OCI-LY3 (cell line): ENCODE results near the gene PIK3R5.

Source experiments
- H2AFZ ChIP-seq: fragments of 200-600, 300-600 bp; shearing (Covaris generic); 2 replicates; pipeline ENCODE4 v1.6.0; 2014; ENCODE audit warnings: antibody characterized with exemption, low read depth, low read length
- H3K27ac ChIP-seq: fragments of 200-600, 300-600 bp; sonication (generic); 2 replicates; pipeline ENCODE4 v1.5.1; 2014; ENCODE audit warnings: mild to moderate bottlenecking, low read length, moderate library complexity, mixed read lengths
- H3K27me3 ChIP-seq: fragments of 200-600, 300-600 bp; sonication (generic); 2 replicates; pipeline ENCODE4 v1.6.1; 2014; ENCODE audit warnings: low read depth, low read length, mixed read lengths
- H3K36me3 ChIP-seq: fragments of 200-600, 300-600 bp; sonication (generic); replicated peaks from 2 replicates; pipeline ENCODE3; 2014; ENCODE audit warnings: low read depth, low read length, mixed read lengths
- H3K4me1 ChIP-seq: fragments of 300-600, 200-600 bp; sonication (generic); 2 replicates; pipeline ENCODE4 v1.6.1; 2014; ENCODE audit warnings: low read length, mixed read lengths
- H3K4me2 ChIP-seq: fragments of 200-600, 300-600 bp; sonication (generic); 2 replicates; pipeline ENCODE4 v1.6.1; 2014; ENCODE audit warnings: low read length, mixed read lengths
- H3K4me3 ChIP-seq: fragments of 300-600, 200-600 bp; sonication (generic); 2 replicates; pipeline ENCODE4 v1.5.1; 2014; ENCODE audit warnings: antibody characterized with exemption, mild to moderate bottlenecking, low read length, moderate library complexity
- H3K79me2 ChIP-seq: fragments of 300-600, 200-600 bp; shearing (Covaris generic); 2 replicates; pipeline ENCODE4 v1.6.1; 2014; ENCODE audit warnings: mild to moderate bottlenecking, low read length, mixed read lengths
- H3K9ac ChIP-seq: fragments of 300-600, 200-600 bp; shearing (Covaris generic); 2 replicates; pipeline ENCODE4 v1.6.0; 2014; ENCODE audit warnings: mild to moderate bottlenecking, low read length, moderate library complexity
- H3K9me3 ChIP-seq: fragments of 200-600, 300-600 bp; shearing (Covaris generic); 2 replicates; pipeline ENCODE4 v1.6.1; 2014; ENCODE audit warnings: low read length, mixed read lengths; ENCODE audit not compliant: insufficient read depth
- H4K20me1 ChIP-seq: fragments of 200-600, 300-600 bp; sonication (generic); 2 replicates; pipeline ENCODE4 v1.6.1; 2016; ENCODE audit warnings: low read length, mixed read lengths; ENCODE audit not compliant: insufficient read depth
- EZH2phosphoT487 ChIP-seq: fragments of 200-600 bp; shearing (Covaris generic); IDR thresholded peaks from 2 replicates; pipeline ENCODE4 v1.6.1; 2018; ENCODE audit warnings: antibody characterized with exemption, mixed run types, low read depth
- TF ChIP-seq, protein P1 (sequence below): fragments of 200-600, 300-600 bp; sonication (generic); IDR thresholded peaks from 2 replicates; pipeline ENCODE4 v1.5.1; 2014; ENCODE audit warnings: antibody characterized with exemption, low read length, low read depth

The PIK3R5 gene

DNA sequence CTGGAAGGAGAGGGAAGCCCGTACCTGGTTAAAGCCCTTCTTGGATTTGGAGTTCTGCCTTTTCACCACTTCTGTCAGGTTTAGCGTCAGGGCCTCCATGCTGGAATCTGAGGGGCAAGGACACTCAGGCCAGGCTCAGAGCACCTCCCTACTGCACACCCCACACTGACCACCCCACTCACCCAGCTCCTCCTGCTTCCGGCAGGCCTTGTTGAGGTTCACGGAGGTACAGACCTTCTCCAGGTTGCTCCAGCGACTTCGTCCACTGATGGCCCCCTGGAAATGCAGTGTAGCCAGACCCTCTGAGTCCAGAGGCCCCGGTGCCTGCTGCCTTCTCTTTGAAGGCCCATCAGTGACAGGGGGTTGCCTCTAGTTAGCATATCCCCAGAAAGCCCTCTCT, 83.9 kb downstream of the PIK3R5 start:
- Histone ChIP-seq H2AFZ (no peak overlapping the region), H4K20me1 (no peaks in the 10 kb centered on the region), H3K4me1 (peaks cover 4% of the 10 kb centered on the region; the same call in 1 of the 2 replicates), H3K27ac (no peak overlapping the region), H3K79me2 (no peaks in the 10 kb centered on the region), H3K9ac (no peak overlapping the region), H3K4me3 (no peak overlapping the region), H3K4me2 (no peak overlapping the region), H3K27me3 (no peaks in the 10 kb centered on the region), H3K9me3 (no peaks in the 10 kb centered on the region), H3K36me3 (peaks cover 6% of the 10 kb centered on the region)
- TF ChIP-seq EZH2phosphoT487: no peak

DNA sequence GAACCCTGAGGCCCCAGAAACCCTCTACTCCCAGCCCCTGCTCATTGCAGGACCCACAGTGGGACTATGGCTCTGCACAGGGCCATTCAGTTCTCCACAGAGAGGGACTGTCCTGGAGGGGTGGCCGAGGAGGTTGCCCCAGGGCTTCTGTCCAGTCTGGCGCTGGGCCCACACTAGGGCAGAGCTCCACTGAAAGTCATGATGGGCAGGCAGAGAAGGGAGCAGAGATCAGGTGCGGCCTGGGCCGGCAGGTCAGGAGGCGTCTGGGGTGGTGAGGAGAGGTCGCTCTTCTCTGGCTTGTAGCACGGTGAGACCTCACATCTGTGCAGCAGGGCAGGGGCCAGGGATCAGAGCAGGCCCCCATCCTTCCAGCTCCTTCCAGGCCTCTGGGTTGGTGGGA, 85.0 kb downstream of the PIK3R5 start:
- H3K4me2 ChIP-seq: no peak overlapping the region

DNA sequence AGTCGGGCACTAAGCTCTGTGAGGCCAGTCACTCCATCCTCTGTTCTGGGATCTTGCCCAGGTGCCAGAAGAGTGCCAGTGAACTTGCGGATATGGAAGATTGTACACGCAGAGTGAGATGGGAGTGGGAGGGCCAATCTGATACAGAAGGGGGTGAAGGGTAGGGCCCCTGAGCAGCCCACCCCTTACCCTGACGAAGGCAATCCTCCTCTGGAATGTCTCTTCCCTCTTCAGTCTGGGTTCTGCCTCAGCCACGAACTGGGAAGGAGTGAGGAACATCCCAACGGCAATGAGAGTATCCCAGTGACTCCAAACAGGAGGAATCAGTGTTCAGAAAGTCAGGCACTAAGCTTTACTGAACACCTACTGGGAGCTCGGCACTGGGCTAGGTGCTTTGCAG, 86.1 kb downstream of the PIK3R5 start:
- Histone ChIP-seq H3K4me3 (no peak overlapping the region), H3K27ac (no peak overlapping the region), H3K4me2 (no peak overlapping the region), H3K9ac (no peak overlapping the region), H3K4me1 (no peaks in the 10 kb centered on the region), H3K27me3 (no peaks in the 10 kb centered on the region), H3K36me3 (no peaks in the 10 kb centered on the region), H3K9me3 (no peaks in the 10 kb centered on the region), H4K20me1 (no peaks in the 10 kb centered on the region), H2AFZ (no peak overlapping the region), H3K79me2 (no peaks in the 10 kb centered on the region)
- TF ChIP-seq, protein P1, sequence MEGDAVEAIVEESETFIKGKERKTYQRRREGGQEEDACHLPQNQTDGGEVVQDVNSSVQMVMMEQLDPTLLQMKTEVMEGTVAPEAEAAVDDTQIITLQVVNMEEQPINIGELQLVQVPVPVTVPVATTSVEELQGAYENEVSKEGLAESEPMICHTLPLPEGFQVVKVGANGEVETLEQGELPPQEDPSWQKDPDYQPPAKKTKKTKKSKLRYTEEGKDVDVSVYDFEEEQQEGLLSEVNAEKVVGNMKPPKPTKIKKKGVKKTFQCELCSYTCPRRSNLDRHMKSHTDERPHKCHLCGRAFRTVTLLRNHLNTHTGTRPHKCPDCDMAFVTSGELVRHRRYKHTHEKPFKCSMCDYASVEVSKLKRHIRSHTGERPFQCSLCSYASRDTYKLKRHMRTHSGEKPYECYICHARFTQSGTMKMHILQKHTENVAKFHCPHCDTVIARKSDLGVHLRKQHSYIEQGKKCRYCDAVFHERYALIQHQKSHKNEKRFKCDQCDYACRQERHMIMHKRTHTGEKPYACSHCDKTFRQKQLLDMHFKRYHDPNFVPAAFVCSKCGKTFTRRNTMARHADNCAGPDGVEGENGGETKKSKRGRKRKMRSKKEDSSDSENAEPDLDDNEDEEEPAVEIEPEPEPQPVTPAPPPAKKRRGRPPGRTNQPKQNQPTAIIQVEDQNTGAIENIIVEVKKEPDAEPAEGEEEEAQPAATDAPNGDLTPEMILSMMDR: no peak
- no peak for TF ChIP-seq EZH2phosphoT487

More for the DNA sequence above, 85.0 kb downstream of the PIK3R5 start:
- TF ChIP-seq, protein P1: no peak
- TF ChIP-seq EZH2phosphoT487: no peak
- Histone ChIP-seq H3K9me3 (no peaks in the 10 kb centered on the region), H3K27ac (no peak overlapping the region), H3K36me3 (no peaks in the 10 kb centered on the region), H3K79me2 (no peaks in the 10 kb centered on the region), H3K27me3 (no peaks in the 10 kb centered on the region), H3K4me1 (no peaks in the 10 kb centered on the region), H2AFZ (no peak overlapping the region), H4K20me1 (no peaks in the 10 kb centered on the region), H3K9ac (no peak overlapping the region), H3K4me3 (no peak overlapping the region)

DNA sequence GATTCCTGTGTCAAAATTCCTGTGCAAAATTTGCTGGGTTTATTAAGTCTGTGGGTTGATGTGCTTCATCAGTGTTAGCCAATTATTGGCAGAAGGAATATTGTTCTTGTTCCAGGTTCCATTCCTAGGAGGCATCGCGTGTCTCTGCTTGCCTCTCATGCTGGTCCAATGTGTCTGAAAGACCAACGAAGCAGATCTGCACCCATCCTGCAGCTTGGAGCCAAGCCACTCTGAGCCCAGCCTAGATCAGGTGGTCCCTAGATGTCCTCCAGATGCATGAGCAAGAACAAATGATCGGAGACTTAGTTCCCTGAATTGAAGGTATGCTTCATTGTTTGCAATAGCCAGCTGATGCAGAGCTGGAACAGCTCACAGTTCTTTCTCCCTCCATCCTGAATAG, 87.5 kb downstream of the PIK3R5 start:
- H3K27me3 ChIP-seq: no peaks in the 10 kb centered on the region
- H3K4me3 ChIP-seq: no peak overlapping the region
- H3K36me3 ChIP-seq: no peaks in the 10 kb centered on the region
- H3K9me3 ChIP-seq: no peaks in the 10 kb centered on the region
- TF ChIP-seq EZH2phosphoT487: no peak
- TF ChIP-seq, protein P1: no peak
- H2AFZ ChIP-seq: no peak overlapping the region
- H3K4me1 ChIP-seq: no peaks in the 10 kb centered on the region
- H3K4me2 ChIP-seq: no peak overlapping the region
- H3K79me2 ChIP-seq: no peaks in the 10 kb centered on the region
- no peak overlapping the region for H3K27ac ChIP-seq
- no peak overlapping the region for H3K9ac ChIP-seq
- no peaks in the 10 kb centered on the region for H4K20me1 ChIP-seq

DNA sequence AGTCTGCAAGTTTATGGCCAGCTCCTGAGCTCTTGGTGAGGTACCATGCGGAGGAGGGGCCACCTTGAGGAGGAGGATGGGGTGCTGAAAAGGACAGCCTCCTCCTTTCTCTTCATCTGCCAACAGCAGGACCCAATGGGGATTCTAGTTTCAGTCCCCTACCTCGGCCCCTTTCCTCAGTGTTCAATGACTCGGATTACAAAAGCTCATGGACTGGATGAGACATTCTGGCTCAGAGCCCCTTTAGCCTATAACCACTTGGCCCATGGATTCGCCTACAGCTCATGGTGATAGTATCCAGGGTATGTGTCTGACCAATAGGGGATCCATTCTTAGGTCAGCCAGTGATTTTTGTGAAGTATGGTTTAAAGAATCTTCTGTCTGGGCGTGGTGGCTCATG, 89.5 kb downstream of the PIK3R5 start:
- TF ChIP-seq, protein P1: no peak
- no peak for TF ChIP-seq EZH2phosphoT487
- no peak overlapping the region for H2AFZ ChIP-seq
- H3K4me2 ChIP-seq: no peak overlapping the region

More for the DNA sequence above, 89.5 kb downstream of the PIK3R5 start:
- Histone ChIP-seq H3K4me3 (no peak overlapping the region), H3K79me2 (no peaks in the 10 kb centered on the region), H4K20me1 (no peaks in the 10 kb centered on the region), H3K36me3 (no peaks in the 10 kb centered on the region), H3K4me1 (peaks cover 7% of the 10 kb centered on the region; the same call in 1 of the 2 replicates), H3K9me3 (no peaks in the 10 kb centered on the region), H3K9ac (no peak overlapping the region), H3K27ac (no peak overlapping the region), H3K27me3 (no peaks in the 10 kb centered on the region)
